Measurements from ENCODE around the gene NMU. TPM values are rescaled to one million over a fixed set of nuclear protein-coding genes. Genes with fewer than 3 reads are reported as not detected.

Gene NMU
- total and polyA plus RNA-seq, 2 of the 4 experiments (the other 2 are of a cell fraction): not detected

- BruUV-seq (replicated peaks): no TSS peak
- H2AK9ac ChIP-seq (replicated peaks; ENCODE audit: low read depth, low read length, poor library complexity): no peak overlapping the region
- no peak overlapping the region for H3K18ac ChIP-seq (ENCODE audit: low read depth, low read length)
- H4K5ac ChIP-seq (ENCODE audit: low read depth, low read length): no peak overlapping the region
- H3K27ac ChIP-seq (ENCODE audit: insufficient read depth, low read length): no peak overlapping the region
- intact Hi-C loops (cut with micrococcal nuclease) (no loop called here), in situ Hi-C loops (cut with MboI; ENCODE audit: low sequenced_read_pairs) (no loop called here), dilution Hi-C loops (cut with HindIII; ENCODE audit: low sequenced_read_pairs, unreplicated experiment) (no loop called here)
- H3K4ac ChIP-seq (ENCODE audit: low read depth, low read length): no peak overlapping the region
- TF ChIP-seq USF2 (IDR thresholded peaks at IDR 0.05; ENCODE audit: low read depth, low read length): no peak
- TF ChIP-seq CHD1 (IDR thresholded peaks at IDR 0.05; ENCODE audit: low read depth, low read length): no peak
- TF ChIP-seq RFX5 (IDR thresholded peaks at IDR 0.05; ENCODE audit: low read depth, low read length): no peak
- TF ChIP-seq SMC3 (IDR thresholded peaks at IDR 0.05; ENCODE audit: low read depth, low read length): no peak
- no peak for TF ChIP-seq CEBPB (IDR thresholded peaks at IDR 0.05; ENCODE audit: low read depth, low read length)
- TF ChIP-seq MXI1 (IDR thresholded peaks at IDR 0.05; ENCODE audit: borderline replicate concordance, low read depth, low read length): no peak
- TF ChIP-seq NFE2L2 (IDR thresholded peaks at IDR 0.05; ENCODE audit: low read depth, low read length): no peak
- no peak for TF ChIP-seq POLR2A (IDR thresholded peaks at IDR 0.05; ENCODE audit: low read depth, low read length)
- no peak overlapping the region for H4K8ac ChIP-seq (ENCODE audit: low read depth in 2 of 2, low read length in 2 of 2)
- H3K14ac ChIP-seq (replicated peaks; ENCODE audit: low read depth, low read length): no peak overlapping the region
- H3K23ac ChIP-seq (ENCODE audit: low read depth, low read length): no peak overlapping the region
- H3K4me2 ChIP-seq (ENCODE audit: low read depth, low read length): no peak overlapping the region
- no peak overlapping the region for H2AK5ac ChIP-seq (ENCODE audit: low read depth, low read length)
- no CpG with 5 or more reads among the region's 1 CpG for WGBS, 2 experiments (ENCODE audit: extremely low coverage in 2 of 2, insufficient read length in 1 of 2)
- no peak overlapping the region for H2AFZ ChIP-seq (replicated peaks; ENCODE audit: low read length, poor library complexity)
- no peak overlapping the region for H2BK15ac ChIP-seq (ENCODE audit: low read depth, low read length)
- ChIA-PET POLR2A (ENCODE audit: unreplicated experiment) (no interaction called here), CTCF (no interaction called here)
- no peaks in the 10 kb centered on the region for H3K4me1 ChIP-seq (ENCODE audit: control insufficient read depth, insufficient read depth, low read length)
- H3K4me3 ChIP-seq (ENCODE audit: insufficient read depth, low read depth, low read length): no peak overlapping the region
- peaks cover 4% of the 10 kb centered on the region; the same call in 1 of the 2 replicates for H3K9me3 ChIP-seq (ENCODE audit: control insufficient read depth, insufficient read depth, low read length)
- no peak for ATAC-seq (ENCODE audit: low read depth)
- H3K9me1 ChIP-seq (ENCODE audit: insufficient read depth, low read length): no peaks in the 10 kb centered on the region
- no peak overlapping the region for H2BK20ac ChIP-seq (ENCODE audit: low read depth, low read length)
- H4K20me1 ChIP-seq (ENCODE audit: insufficient read depth, low read length): no peaks in the 10 kb centered on the region
- no peak for DNase-seq
- no peak overlapping the region for H3K9ac ChIP-seq (ENCODE audit: low read depth, low read length)
- no peak overlapping the region for H3K56ac ChIP-seq (ENCODE audit: extremely low read depth, insufficient read depth, low read length)
- H4K91ac ChIP-seq (ENCODE audit: insufficient read depth, low read depth, low read length): no peak overlapping the region
- no peaks in the 10 kb centered on the region; the same call in 1 of the 2 replicates for H3K27me3 ChIP-seq (ENCODE audit: control insufficient read depth, insufficient read depth, low read length)
- no peaks in the 10 kb centered on the region for H3K36me3 ChIP-seq (ENCODE audit: control insufficient read depth, insufficient read depth, low read length)
- no peak overlapping the region for H2BK120ac ChIP-seq (ENCODE audit: low read depth, low read length)
- H3K79me1 ChIP-seq (ENCODE audit: low read depth in 1 of 2, low read length in 2 of 2): no peaks in the 10 kb centered on the region
- H2BK5ac ChIP-seq (ENCODE audit: low read depth, low read length, poor library complexity, severe bottlenecking): no peak overlapping the region
These were observed 60.6 kb downstream of the NMU start for GRCh38 chr4:55575513-55575912.
